NCI-H1436 (cell line): ENCODE data around the gene CRB2.

ENCODE experiments used
- DNase-seq: peaks from one replicate; lab custom pipeline; 2025; lab: John Stamatoyannopoulos, UW

CRB2 gene

GRCh38 chr9:123365287-123365880 is 9.4 kb downstream of the CRB2 start:
- DNase-seq, result no peak

- DNase-seq, result no peak
Measured at GRCh38 chr9:123365881-123366528, 10.0 kb downstream of the CRB2 start.

GRCh38 chr9:123368023-123368422 is 12.0 kb downstream of the CRB2 start:
- no peak for DNase-seq

- no peak for DNase-seq
Measured at GRCh38 chr9:123368536-123369153, 12.6 kb downstream of the CRB2 start.

DNA sequence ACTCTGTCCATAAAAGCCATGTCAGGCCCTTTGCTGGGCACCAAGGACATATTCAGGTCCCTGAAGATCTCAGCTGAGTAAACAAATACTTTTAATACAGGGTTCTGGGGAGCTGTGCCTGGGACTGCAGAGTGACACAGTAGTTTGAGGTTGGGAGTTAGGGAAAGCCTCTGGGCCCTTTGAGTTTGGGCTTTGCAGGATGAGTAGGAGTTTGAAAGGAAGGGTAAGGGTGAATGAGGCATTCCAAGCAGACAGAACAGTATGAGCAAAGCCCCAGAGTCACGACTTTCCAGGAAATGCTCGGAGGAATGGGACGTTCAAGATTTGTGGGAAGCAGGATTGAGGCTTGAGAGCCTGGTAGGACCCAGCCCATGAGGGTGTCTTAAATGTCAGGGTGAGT is 13.3 kb downstream of the CRB2 start:
- DNase-seq, result no peak

GRCh38 chr9:123370108-123370507 is 14.1 kb downstream of the CRB2 start:
- DNase-seq, result no peak

DNA sequence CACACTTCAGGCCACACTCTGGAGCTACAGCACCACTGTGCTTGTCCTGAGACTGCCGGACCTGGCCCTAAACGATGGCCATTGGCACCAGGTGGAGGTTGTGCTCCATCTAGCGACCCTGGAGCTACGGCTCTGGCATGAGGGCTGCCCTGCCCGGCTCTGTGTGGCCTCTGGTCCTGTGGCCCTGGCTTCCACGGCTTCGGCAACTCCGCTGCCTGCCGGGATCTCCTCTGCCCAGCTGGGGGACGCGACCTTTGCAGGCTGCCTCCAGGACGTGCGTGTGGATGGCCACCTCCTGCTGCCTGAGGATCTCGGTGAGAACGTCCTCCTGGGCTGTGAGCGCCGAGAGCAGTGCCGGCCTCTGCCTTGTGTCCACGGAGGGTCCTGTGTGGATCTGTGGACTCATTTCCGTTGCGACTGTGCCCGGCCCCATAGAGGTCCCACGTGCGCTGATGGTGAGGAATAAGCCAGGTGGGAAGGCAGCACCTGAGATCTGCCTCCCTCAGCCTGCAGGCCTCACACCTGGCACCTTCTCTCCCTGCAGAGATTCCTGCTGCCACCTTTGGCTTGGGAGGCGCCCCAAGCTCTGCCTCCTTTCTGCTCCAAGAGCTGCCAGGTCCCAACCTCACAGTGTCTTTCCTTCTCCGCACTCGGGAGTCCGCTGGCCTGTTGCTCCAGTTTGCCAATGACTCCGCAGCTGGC is 14.7 kb downstream of the CRB2 start:
- no peak for DNase-seq

DNA sequence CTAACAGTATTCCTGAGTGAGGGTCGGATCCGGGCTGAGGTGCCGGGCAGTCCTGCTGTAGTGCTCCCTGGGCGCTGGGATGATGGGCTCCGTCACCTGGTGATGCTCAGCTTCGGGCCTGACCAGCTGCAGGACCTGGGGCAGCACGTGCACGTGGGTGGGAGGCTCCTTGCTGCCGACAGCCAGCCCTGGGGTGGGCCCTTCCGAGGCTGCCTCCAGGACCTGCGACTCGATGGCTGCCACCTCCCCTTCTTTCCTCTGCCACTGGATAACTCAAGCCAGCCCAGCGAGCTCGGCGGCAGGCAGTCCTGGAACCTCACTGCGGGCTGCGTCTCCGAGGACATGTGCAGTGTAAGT is 15.2 kb downstream of the CRB2 start:
- no peak for DNase-seq

- DNase-seq, result no peak
Measured at GRCh38 chr9:123371805-123372590, 16.0 kb downstream of the CRB2 start.

DNA sequence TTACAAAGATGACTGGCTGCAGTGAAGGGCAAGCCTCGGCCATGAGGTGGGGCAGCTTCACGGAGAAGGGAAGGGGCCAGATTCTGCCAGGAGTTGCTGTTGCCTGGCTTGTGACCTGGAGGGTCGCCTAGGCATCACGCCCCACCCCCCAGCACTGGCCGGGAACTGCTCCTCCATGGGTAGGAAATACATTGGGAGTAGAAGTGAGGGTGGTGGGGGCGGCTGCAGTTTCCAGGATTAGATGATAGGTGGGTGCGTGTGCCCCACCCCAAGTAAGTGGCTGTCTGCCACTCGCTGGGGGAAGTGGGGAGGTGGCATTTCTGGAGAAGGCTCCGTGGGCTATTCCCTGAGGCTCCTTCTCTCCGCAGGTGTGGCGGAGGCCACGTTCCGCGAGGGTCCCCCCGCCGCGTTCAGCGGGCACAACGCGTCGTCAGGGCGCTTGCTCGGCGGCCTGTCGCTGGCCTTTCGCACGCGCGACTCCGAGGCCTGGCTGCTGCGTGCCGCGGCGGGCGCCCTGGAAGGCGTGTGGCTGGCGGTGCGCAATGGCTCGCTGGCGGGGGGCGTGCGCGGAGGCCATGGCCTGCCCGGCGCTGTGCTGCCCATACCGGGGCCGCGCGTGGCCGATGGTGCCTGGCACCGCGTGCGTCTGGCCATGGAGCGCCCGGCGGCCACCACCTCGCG is 16.9 kb downstream of the CRB2 start:
- no peak for DNase-seq

- DNase-seq, result no peak
Measured at GRCh38 chr9:123373447-123373923, 17.5 kb downstream of the CRB2 start.

GRCh38 chr9:123373946-123374345 is 17.9 kb downstream of the CRB2 start:
- no peak for DNase-seq

DNA sequence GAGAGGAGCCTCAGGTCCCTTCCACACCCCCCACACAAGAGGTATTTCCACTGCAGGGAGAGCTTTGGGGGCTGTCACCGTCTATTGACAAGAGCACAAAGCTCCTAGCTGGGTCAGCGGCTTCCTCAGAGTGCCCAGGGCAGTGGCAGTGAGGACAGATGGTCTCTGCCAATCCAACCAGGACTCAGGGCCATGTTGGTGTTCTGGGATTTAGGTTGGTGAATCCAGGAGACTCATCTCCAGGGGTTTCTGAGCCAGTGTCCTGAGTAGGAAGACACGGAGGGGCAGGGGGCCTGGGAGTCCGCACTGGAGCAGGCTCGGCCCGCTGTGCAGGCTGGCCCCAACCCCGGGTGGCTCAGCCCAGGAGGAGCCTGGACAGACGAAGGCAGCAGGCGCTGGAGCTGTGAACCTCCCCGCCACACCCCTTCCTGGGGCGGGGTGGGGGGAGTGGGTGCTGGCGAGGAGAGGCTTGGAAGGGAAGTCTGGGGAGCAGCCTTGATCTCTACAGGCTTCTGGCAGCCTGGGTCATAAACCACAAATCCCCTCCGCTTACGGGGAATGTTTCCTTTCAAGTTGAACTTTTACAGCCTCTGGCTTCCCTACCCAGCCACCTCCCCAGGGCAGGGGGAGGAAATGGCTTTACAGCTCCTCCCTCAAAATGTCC is 19.6 kb downstream of the CRB2 start:
- no peak for DNase-seq

DNA sequence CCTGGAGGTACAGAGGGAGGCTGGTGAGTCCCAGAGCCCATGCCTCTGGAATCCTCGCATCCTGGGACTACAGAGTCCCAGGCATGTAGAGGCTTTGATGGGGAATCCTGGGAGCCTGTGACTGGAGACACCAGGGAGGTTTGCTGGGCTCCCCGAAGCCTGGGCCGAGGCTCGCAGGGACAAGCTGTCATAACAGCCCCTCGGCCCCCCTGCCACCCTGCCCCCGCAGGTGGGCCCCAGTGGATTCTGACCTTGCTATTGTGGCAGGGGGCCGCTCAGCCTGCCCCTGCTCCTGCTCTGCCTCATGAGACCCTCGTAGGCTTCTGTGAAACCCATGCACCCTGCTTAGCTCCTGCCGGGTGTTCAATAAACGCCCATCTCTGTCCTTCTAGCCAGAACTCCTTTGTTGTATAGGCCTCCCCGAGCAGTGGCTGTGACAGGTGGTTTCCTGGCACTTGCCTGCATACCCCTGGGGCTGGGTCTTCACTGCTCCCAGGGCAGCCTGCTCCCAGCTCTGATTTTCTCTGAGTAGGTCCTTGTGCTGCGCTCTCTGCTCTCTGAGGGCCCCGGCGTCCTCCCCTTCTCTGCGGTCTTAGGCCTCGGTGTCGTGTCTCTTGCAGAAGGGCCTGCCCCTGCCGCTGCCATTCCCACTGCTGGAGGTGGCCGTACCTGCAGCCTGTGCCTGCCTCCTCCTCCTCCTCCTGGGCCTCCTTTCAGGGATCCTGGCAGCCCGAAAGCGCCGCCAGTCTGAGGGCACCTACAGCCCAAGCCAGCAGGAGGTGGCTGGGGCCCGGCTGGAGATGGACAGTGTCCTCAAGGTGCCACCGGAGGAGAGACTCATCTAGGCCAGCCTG is 20.4 kb downstream of the CRB2 start:
- no peak for DNase-seq

GRCh38 chr9:123377211-123377971 is 21.4 kb downstream of the CRB2 start:
- DNase-seq, result no peak

DNA sequence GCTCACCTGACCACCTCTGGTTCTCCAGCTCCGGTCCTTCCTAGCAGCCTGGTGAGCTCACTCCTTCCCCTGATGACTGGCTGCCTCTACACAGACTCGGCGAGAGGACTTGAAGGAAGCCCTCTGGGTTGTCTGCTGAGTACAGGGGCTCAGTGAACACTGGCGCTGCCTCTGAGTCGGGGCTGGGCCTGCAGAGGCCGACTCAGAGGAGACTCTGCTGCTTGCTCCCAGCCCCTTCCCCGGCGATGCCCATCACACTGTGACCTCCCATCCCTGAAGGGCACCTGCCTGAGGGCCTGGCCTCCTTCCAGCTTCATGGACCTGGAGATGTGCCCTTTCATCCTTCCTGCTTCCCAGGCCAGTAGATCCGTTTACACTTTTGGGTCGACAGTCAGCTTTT is 22.0 kb downstream of the CRB2 start:
- no peak for DNase-seq

DNA sequence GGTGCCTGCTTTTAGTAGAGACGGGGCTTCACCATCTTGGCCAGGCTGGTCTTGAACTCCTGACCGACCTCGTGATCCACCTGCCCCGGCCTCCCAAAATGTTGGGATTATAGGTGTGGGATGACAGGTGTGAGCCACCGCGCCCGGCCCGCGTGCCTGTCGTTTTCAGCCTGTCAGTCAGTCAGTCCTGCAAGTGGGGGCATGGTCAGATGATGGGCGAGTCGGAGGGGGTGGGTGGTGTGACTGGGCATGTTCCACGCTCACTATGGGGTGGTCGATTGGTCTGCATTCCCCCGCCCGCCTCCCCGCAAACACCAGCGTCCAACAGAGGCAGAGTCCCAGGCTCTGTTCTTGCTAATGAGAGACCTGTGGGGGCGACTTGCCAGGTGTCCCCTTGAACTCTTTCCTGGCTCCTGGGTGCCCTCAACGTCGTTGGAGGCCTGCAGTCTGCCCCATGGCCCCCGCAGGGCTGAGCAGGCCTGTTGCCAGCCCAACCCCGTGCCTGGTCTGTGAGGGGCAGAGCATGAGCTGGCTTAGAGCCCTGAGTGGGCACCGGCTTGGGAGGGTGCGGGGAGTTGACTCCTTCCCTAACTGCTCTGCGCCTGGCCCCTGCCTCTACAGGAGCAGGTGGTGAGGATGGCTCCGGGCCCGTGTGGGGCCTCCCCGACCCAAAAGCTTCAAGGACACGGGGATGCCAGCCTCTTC is 23.1 kb downstream of the CRB2 start:
- DNase-seq, result no peak

DNA sequence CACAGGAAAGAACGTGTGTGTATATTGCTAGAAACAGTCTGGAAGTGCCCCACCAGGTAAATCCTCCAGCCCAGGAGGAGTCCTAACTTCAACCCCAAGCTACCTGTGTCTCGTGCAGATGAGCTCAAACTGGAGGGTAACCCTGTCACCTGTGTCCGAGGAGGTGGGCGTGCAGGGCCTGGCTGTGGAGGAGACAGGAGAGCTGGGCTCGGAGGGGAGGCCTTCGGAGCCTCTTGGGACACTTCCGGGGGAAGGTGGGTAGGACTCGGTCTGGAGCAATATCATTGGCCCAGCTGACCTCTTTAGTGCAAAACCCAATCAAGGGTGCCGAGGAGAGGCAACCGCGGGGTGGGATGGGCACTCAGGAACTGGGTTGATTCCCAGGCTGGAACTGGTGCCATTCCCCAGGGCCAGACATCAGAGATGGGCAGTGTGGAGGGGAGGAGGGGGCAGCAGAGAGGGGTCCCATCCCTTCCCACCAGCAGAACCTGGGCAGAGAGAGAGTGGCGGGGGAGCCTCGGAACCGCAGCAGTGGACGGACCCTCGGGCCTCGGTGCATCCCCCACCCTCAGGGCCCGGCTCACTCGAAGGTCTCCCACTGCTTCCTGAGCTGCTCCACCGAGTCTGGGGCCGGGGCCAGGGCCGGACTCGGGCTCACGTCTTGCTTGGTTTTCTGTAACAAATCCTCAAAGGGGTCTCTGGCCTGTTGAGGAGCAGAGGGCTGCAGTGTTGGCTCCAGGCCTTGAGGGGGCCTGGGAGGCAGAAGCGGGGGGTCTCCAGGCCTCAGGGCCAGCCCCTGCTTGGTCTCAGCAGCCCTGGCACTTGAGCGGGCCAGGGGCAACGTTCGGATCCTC is 25.1 kb downstream of the CRB2 start:
- no peak for DNase-seq
